GM03348 (cell line): ENCODE results near the gene NUP214.
"Not testable (repeated sequence)": the region's sequence is repeated elsewhere in the genome, so short reads cannot be mapped to it uniquely, and the experiment has no call there.

Experiments
- DNase-seq: peaks from one replicate; pipeline ENCODE4 v3.0.0; 2012; ENCODE audit warnings: low spot score

The NUP214 gene

DNA sequence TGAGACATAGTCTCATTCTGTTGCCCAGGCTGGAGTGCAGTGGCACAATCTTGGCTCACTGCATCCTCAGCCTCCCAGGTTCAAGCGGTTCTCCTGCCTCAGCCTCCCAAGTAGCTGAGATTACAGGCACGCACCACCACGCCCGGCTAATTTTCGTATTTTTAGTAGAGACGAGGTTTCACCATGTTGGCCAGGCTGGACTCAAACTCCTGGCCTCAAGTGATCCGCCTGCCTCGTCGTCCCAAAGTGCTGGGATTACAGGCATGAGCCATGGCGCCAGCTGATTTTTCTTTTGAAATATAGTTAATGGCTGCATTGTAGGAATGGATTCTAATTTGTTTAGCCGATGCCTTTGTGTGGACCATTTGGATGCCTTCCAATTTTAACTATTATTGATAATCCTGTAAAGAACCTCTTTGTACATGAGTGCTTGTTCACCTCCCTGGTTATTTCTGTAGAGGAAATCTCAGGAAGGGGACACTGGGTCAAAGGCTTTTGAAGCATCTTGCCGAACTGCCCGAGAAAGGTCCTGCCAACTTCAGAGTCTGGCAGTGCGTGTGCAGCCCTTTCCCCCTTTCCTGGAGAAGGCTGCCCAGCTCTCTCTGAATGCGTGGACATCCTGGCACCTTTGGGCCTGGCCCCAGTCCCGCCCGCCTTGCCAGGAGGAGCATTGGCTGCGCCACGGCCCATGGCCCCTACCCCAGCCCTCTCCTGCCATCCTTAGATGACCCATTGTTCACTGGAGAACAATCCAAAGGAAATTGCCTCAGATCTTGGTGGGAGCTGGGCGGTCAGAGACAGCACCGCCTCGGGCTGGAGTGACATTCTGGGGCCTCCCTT lies 8.9 kb upstream of the NUP214 start:
- no peak for DNase-seq

GRCh38 chr9:131117121-131117761 lies 8.1 kb upstream of the NUP214 start:
- DNase-seq: no peak

DNA sequence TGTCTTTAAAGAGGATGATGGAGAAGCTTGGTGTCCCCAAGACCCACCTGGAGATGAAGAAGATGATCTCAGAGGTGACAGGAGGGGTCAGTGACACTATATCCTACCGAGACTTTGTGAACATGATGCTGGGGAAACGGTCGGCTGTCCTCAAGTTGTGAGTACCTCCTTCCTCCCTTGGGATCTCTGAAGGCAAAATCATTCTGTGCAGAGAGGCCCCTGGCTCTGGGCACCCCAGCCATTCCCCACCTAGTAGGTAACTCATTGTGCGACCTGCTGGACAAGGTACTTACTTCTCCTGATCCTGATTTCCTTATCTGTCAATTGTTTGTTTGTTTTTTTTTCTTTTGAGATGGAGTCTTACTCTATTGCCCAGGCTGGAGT lies 7.6 kb upstream of the NUP214 start:
- no peak for DNase-seq

- DNase-seq: no peak
Measured at GRCh38 chr9:131119600-131119999, 5.8 kb upstream of the NUP214 start.

DNA sequence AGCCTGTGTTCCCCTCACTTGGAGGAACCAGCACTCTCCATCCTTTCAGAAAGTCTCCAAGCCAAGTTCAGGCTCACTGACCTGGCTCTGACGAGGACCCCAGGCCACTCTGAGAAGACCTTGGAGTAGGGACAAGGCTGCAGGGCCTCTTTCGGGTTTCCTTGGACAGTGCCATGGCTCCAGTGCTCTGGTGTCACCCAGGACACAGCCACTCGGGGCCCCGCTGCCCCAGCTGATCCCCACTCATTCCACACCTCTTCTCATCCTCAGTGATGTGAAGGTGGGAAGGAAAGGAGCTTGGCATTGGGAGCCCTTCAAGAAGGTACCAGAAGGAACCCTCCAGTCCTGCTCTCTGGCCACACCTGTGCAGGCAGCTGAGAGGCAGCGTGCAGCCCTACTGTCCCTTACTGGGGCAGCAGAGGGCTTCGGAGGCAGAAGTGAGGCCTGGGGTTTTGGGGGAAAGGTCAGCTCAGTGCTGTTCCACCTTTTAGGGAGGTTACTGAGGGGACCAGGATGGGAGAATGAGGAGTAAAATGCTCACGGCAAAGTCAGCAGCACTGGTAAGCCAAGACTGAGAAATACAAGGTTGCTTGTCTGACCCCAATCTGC lies 4.7 kb upstream of the NUP214 start:
- no peak for DNase-seq

DNA sequence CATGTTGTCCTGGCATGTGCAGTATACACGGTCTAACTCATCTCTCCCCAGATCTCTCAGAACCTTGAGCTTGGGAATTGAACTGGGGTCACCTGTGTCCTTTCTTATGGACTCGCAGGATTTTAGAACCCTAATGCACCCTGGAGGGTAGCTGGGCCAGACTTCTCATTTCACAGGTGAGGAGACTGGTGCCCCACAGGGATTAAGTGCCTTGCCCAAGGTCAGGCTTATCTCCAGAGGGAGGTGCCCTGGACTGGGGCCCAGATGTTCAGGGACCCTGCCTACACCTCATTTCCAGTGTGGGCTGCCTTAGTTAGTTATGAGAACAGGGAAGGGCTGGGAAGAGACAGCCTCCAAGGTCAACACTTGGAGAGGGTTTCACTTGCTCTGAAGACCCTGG lies 4.0 kb upstream of the NUP214 start:
- no peak for DNase-seq

DNA sequence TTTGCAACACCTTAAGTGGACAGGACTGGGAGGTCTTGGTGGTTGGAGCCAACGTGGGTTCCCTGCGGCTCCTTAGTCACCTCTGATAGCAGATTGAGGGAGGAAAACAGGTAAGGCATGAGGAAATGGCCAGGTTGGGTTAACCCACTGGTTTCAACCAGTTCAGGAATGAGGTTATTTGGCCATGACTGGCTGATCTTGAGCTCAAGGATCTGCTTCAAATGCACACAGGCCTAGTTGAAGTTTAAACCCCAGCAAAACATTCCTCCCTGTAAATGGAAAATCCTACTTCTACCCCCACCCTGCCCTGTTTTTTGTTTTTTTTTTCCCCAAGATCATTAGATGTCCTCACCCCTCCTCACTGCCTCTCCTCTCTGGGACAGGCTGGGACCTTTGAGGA lies 3.2 kb upstream of the NUP214 start:
- DNase-seq: no peak

GRCh38 chr9:131125038-131125287 lies 423 bp upstream of the NUP214 start:
- no peak for DNase-seq

GRCh38 chr9:131126059-131126426 lies 657 bp downstream of the NUP214 start:
- no peak for DNase-seq

- no peak for DNase-seq
Measured at GRCh38 chr9:131129183-131129582, 3.8 kb downstream of the NUP214 start.

DNA sequence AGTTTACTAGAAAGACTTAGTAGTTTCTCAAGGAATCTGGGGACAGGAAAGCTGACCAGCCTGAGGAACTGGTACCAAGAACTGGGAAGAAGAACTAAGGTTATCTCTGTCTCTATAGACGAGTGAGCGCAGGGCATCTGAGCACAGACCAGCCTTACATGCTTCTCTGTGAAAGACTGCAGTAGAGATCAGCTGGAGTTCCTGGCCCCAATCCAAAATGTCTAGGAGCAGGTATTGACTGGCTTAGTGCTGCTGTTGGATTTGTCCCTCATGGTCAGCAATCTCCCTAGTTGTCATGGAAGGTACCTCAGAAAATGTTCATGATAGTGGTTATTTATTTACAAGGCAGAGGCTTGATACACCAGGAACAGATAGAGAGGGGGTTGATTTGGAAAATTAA lies 13.3 kb downstream of the NUP214 start:
- no peak for DNase-seq

DNA sequence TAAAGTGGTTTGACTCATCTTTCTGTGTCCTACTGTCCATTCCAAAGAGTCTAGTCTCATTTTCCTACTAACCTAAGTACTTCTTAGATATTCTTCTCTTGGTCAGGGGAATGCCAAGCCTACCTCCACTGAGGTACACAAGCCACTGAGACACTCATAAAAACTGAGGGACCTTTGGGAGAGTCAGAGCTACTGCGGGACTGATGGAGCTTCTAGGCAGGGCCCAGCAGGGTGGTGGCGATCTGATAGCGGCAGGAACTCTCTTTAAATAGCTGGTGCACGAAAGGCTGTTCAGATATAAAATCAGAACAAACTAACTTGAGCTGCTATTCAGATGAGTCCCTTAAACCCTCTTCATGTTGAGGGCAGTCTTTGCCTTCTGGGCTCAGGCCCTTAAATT lies 14.7 kb downstream of the NUP214 start:
- no peak for DNase-seq

DNA sequence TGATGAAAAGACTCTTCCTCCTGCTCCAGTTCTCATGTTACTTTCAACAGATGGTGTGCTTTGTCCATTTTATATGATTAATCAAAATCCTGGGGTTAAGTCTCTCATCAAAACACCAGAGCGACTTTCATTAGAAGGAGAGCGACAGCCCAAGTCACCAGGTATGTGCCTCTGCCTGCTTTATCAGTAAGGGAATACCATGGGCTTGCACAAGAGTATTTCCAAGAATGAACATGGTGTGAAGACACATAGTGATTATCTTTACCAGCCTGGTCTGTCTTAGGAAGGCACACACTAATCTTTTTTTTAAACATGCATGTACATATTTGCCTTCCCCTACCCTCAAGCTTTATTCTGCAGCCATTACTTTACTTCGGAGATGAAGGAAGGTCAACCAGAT lies 15.2 kb downstream of the NUP214 start:
- no peak for DNase-seq

- no peak for DNase-seq
Measured at GRCh38 chr9:131142160-131142559, 16.8 kb downstream of the NUP214 start.

DNA sequence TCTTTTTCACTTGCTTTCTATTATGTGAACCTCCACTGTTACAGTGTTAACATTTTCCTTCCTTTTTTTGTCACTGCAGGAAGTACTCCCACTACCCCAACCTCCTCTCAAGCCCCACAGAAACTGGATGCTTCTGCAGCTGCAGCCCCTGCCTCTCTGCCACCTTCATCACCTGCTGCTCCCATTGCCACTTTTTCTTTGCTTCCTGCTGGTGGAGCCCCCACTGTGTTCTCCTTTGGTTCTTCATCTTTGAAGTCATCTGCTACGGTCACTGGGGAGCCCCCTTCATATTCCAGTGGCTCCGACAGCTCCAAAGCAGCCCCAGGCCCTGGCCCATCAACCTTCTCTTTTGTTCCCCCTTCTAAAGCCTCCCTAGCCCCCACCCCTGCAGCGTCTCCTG lies 18.8 kb downstream of the NUP214 start:
- no peak for DNase-seq

DNA sequence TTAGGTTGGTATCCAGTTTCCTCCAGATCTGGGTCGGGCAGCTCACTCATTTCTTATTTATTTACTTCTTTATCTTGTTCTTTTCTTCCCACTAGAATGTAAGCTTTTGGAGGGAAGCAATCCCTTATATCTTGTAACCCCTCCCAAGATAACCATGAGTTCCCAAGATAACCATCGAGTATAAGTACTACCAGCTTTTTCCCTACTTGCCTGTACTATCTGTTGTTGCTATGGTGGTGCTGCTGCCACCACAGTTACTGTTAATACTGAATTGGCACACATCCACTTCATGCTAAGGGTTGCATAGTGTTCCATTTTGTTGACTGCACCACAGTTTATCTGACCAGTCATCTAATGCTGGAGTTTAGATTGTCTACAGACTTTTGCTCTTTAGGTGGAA lies 19.9 kb downstream of the NUP214 start:
- DNase-seq: no peak

DNA sequence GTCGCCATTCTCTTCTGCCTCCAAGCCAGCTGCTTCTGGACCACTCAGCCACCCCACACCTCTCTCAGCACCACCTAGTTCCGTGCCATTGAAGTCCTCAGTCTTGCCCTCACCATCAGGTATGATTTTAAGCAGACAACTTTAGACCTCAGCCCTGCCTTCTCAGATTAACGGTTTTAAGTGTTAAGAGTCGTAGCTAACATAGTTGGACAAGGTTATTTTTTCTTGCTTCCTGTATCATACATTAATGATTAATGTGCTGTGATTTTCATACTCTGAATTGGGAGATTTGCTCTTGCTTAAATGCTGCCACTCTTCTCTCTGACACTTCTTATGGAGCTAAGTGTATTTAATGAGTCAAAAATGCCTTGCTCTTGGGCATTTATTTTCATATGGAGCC lies 20.8 kb downstream of the NUP214 start:
- no peak for DNase-seq

DNA sequence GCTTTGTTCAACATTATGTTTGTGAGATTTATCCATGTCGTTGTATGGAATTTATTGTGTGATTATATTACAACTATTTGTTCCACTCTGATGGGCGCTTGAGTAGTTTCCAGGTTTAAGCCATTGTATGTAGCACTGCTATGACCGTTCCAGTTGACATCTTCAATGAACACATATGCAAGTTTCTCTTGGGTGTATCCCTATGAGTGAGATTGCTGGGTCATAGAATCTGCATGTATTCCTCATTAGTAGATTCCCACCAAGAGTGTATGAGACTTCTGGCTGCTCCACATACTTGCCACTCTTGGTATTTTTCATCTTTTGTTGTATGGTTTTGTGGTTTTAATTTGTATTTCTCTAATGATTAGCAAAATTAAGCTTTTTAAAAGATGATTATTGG lies 22.9 kb downstream of the NUP214 start:
- no peak for DNase-seq

GRCh38 chr9:131148966-131149687 lies 23.7 kb downstream of the NUP214 start:
- no peak for DNase-seq

- no peak for DNase-seq
Measured at GRCh38 chr9:131149688-131150053, 24.3 kb downstream of the NUP214 start.

- no peak for DNase-seq
Measured at GRCh38 chr9:131153595-131153994, 28.2 kb downstream of the NUP214 start.

DNA sequence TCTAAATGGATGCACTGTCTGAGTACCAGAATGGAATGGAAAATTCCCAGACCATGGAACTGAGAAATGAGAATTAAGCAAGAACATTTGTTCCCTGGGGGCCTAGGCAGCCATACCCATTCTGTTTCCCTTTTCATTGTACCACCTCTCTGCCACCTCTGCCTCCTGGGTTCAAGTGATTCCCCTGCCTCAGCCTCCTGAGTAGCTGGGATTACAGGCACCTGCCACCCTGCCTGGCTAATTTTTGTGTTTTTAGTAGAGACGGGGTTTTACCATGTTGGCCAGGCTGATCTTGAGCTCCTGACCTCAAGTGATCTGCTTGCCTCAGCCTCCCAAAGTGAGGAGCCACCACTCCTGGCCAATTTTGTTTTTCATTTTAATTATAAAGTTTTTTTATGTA lies 33.3 kb downstream of the NUP214 start:
- DNase-seq: not testable (repeated sequence)

- no peak for DNase-seq
Measured at GRCh38 chr9:131160416-131161112, 35.2 kb downstream of the NUP214 start.
